ENCODE measurements around the gene NCOA7.

GRCh38 chr6:125749173-125749864 lies 41.4 kb upstream of the NCOA7 start, which contains the start of gene HEY2:
- TF ChIP-seq CTCF (IDR thresholded peaks at IDR 0.05; ENCODE audit: low read depth, low read length, poor library complexity, severe bottlenecking) (no peak), EZH2phosphoT487 (IDR thresholded peaks at IDR 0.05; ENCODE audit: borderline replicate concordance, low read length) (no peak)
